Stomach (tissue), 9 donors: ENCODE data around the gene NXN. TPM values are rescaled to one million over a fixed set of nuclear protein-coding genes. Genes with fewer than 3 reads are reported as not detected.
"Not testable (repeated sequence)": the region's sequence is repeated elsewhere in the genome, so short reads cannot be mapped to it uniquely, and the experiment has no call there.

Experiments used
- DNase-seq, 2 donors: peaks; one replicate each; pipeline versions ENCODE4 v3.0.0 to v3.0.0-alpha.2; 2013 to 2019
- H3K27ac ChIP-seq, 5 donors: fragments of 200-600 bp in 4 of 5; sonication (generic) in 4 of 5; one replicate each; pipeline ENCODE4 v1.5.1; 2013 to 2019; ENCODE audit warnings: mild to moderate bottlenecking in 1 of 5, moderate library complexity in 1 of 5
- H3K27me3 ChIP-seq, 3 donors: fragments of 200-600 bp; sonication (generic); one replicate each; pipeline ENCODE4 v1.5.1; 2017 to 2019; ENCODE audit warnings: mixed run types in 1 of 3
- H3K36me3 ChIP-seq, 4 donors: fragments of 200-600 bp; sonication (generic); 1 replicate in 3 of 4; 2 replicates in 1 of 4; pipeline ENCODE4 v1.5.1; 2016 to 2019
- H3K4me1 ChIP-seq, 4 donors: fragments of 200-600 bp; sonication (generic); one replicate each; pipeline ENCODE4 v1.5.1; 2016 to 2019
- H3K4me3 ChIP-seq, 4 donors: fragments of 200-600 bp; sonication (generic) in 3 of 4; one replicate each; pipeline ENCODE4 v1.5.1; 2016 to 2019; ENCODE audit warnings: mild to moderate bottlenecking in 1 of 4
- H3K9me3 ChIP-seq, 4 donors: fragments of 200-600 bp; sonication (generic); one replicate each; pipeline ENCODE4 v1.5.1; 2016 to 2019
- CTCF ChIP-seq, 7 experiments: fragments of 450-650 bp in 4 of 7; fragments of 200-600 bp in 3 of 7; sonication (generic) in 3 of 7; IDR thresholded peaks; one replicate each; pipeline ENCODE4 v1.5.1; 2016 to 2019; ENCODE audit warnings: antibody characterized with exemption in 7 of 7, control low read depth in 2 of 7, mild to moderate bottlenecking in 1 of 7
- EP300 ChIP-seq: sonication (generic); formaldehyde crosslinking; IDR thresholded peaks from one replicate; pipeline ENCODE4 v1.6.1; 2017; ENCODE audit warnings: antibody characterized with exemption
- POLR2A ChIP-seq, 4 donors: fragments of 450-650 bp; IDR thresholded peaks; one replicate each; pipeline ENCODE4 v1.6.1; 2016; ENCODE audit warnings: antibody characterized with exemption in 4 of 4, control low read depth in 2 of 4, mild to moderate bottlenecking in 1 of 4, moderate library complexity in 1 of 4
- POLR2AphosphoS5 ChIP-seq, 3 donors: sonication (generic); formaldehyde crosslinking; IDR thresholded peaks; one replicate each; pipeline ENCODE4 v1.6.1; 2016; ENCODE audit warnings: antibody characterized with exemption in 3 of 3
- WGBS, 5 donors: extraction: QIAGEN DNeasy Blood & Tissue Kit in 3 of 5; methylation state at CpG; one replicate each; pipeline versions ENCODE4 v1.1.5 to v1.1.7; 2013 to 2018; 5-methylcytosine and 5-hydroxymethylcytosine counted together
- intact Hi-C: fragments of 100-400 bp; cut with DNase I; formaldehyde crosslinking; loops from one replicate; pipeline ENCODE4 v1.15.1; 2023; ENCODE audit warnings: low total_unique reads
- polyA plus RNA-seq, 3 donors: library from polyadenylated mRNA; stranded (reverse); fragments of 200-250 nt; gene quantifications; one replicate each; pipeline ENCODE4 v1.2.3, GENCODE V29; 2013
- total RNA-seq, 5 donors: library from RNA; depleted of rRNA; stranded (reverse); fragments of >200 nt; gene quantifications; one replicate each; pipeline versions ENCODE4 v1.1.0 to v1.2.3, GENCODE V29; 2014 to 2016
- donor health status: healthy with polysubstance abuse.
- donor health status: Bipolar disorder and iron deficiency.
- donor health status: healthy.

NXN gene
- total and polyA plus RNA-seq, 8 donors, result 17.9 to 47.8 (median 25.1) TPM

- WGBS, 5 donors, result 54 to 73% (median 60%) methylated on average over 3 of the region's 3 CpGs
- no peaks in the 10 kb centered on the region for H3K9me3 ChIP-seq
- peaks cover 0 to 5% (median 0%) of the 10 kb centered on the region in 4 donors for H3K4me1 ChIP-seq
- no peak for DNase-seq
- no peak overlapping the region for H3K4me3 ChIP-seq
- peaks cover 43 to 100% (median 99%) of the 10 kb centered on the region in 4 donors for H3K36me3 ChIP-seq
- peak overlapping the region in 1 of 5 donors; percentile 13 for H3K27ac ChIP-seq
- intact Hi-C loops, result no loop called here
- no peaks in the 10 kb centered on the region for H3K27me3 ChIP-seq
- peak in 1 of 7 experiments; percentile 4 for TF ChIP-seq CTCF (IDR thresholded peaks at IDR 0.05)
- no peak for TF ChIP-seq POLR2A (IDR thresholded peaks at IDR 0.05)
Observed at GRCh38 chr17:767076-767475, 212.5 kb downstream of the NXN start.

- no peak overlapping the region for H3K4me3 ChIP-seq
- 85 to 90% (median 88%) methylated on average over 9 of the region's 9 CpGs for WGBS, 5 donors
- H3K36me3 ChIP-seq, result peaks cover 18 to 91% (median 88%) of the 10 kb centered on the region in 4 donors
- H3K9me3 ChIP-seq, result no peaks in the 10 kb centered on the region
- peaks cover 0 to 10% (median 0%) of the 10 kb centered on the region in 4 donors for H3K4me1 ChIP-seq
- H3K27ac ChIP-seq, result no peak overlapping the region
- DNase-seq, result no peak
- intact Hi-C loops, result no loop called here
- TF ChIP-seq POLR2AphosphoS5 (IDR thresholded peaks at IDR 0.05), result no peak
- no peak for TF ChIP-seq CTCF (IDR thresholded peaks at IDR 0.05)
- TF ChIP-seq EP300, result no peak
- no peak for TF ChIP-seq POLR2A (IDR thresholded peaks at IDR 0.05)
- no peaks in the 10 kb centered on the region for H3K27me3 ChIP-seq
Observed at GRCh38 chr17:760371-760770, 219.2 kb downstream of the NXN start.

GRCh38 chr17:759964-760363 lies 219.6 kb downstream of the NXN start:
- Histone ChIP-seq H3K9me3 (no peaks in the 10 kb centered on the region), H3K36me3 (peaks cover 14 to 87% (median 84%) of the 10 kb centered on the region in 4 donors), H3K4me3 (no peak overlapping the region), H3K27me3 (no peaks in the 10 kb centered on the region), H3K27ac (no peak overlapping the region), H3K4me1 (peaks cover 0 to 10% (median 0%) of the 10 kb centered on the region in 4 donors)
- 83 to 92% (median 88%) methylated on average over 5 of the region's 5 CpGs for WGBS, 5 donors
- intact Hi-C loops, result no loop called here
- TF ChIP-seq EP300 (no peak), CTCF (IDR thresholded peaks at IDR 0.05) (no peak), POLR2AphosphoS5 (IDR thresholded peaks at IDR 0.05) (no peak), POLR2A (IDR thresholded peaks at IDR 0.05) (no peak)
- no peak for DNase-seq

GRCh38 chr17:756010-756567 lies 223.5 kb downstream of the NXN start:
- H3K9me3 ChIP-seq, H3K27me3 ChIP-seq, intact Hi-C loops, H3K4me3 ChIP-seq, DNase-seq: not testable (repeated sequence)
- peaks cover 9 to 48% (median 45%) of the 10 kb centered on the region in 4 donors for H3K36me3 ChIP-seq
- peak overlapping the region in 3 of 5 donors; percentile 32 to 64 (median 39) for H3K27ac ChIP-seq
- 30 to 43% (median 36%) methylated on average over 15 of the region's 15 CpGs for WGBS, 5 donors
- peaks cover 7 to 24% (median 12%) of the 10 kb centered on the region in 4 donors for H3K4me1 ChIP-seq

- 89 to 96% (median 91%) methylated on average over 9 of the region's 9 CpGs for WGBS, 5 donors
- peaks cover 13 to 30% (median 19%) of the 10 kb centered on the region in 4 donors for H3K4me1 ChIP-seq
- H3K9me3 ChIP-seq, H3K4me3 ChIP-seq, intact Hi-C loops, H3K27me3 ChIP-seq, DNase-seq: not testable (repeated sequence)
- H3K36me3 ChIP-seq, result peaks cover 9 to 42% (median 38%) of the 10 kb centered on the region in 4 donors
- H3K27ac ChIP-seq, result peak overlapping the region in 3 of 5 donors; percentile 32 to 64 (median 39)
Observed at GRCh38 chr17:755319-755961, 224.1 kb downstream of the NXN start.
